Hematopoietic multipotent progenitor cell (in vitro differentiated cells): ENCODE data around the gene CNTD1. TPM values are rescaled to one million over a fixed set of nuclear protein-coding genes. Genes with fewer than 3 reads are reported as not detected.

Source experiments
- DNase-seq, 3 donors: peaks; one replicate each; pipeline ENCODE4 v3.0.0-alpha.2; 2011 to 2015; ENCODE audit warnings: low read depth in 2 of 3, low spot score in 2 of 3
- total RNA-seq: library from RNA; depleted of rRNA; stranded (reverse); fragments of >200 nt; gene quantifications from one replicate; pipeline ENCODE4 v1.2.3, GENCODE V29; 2012

The CNTD1 gene
- total RNA-seq, 1 donor, result under 0.01 TPM

DNA sequence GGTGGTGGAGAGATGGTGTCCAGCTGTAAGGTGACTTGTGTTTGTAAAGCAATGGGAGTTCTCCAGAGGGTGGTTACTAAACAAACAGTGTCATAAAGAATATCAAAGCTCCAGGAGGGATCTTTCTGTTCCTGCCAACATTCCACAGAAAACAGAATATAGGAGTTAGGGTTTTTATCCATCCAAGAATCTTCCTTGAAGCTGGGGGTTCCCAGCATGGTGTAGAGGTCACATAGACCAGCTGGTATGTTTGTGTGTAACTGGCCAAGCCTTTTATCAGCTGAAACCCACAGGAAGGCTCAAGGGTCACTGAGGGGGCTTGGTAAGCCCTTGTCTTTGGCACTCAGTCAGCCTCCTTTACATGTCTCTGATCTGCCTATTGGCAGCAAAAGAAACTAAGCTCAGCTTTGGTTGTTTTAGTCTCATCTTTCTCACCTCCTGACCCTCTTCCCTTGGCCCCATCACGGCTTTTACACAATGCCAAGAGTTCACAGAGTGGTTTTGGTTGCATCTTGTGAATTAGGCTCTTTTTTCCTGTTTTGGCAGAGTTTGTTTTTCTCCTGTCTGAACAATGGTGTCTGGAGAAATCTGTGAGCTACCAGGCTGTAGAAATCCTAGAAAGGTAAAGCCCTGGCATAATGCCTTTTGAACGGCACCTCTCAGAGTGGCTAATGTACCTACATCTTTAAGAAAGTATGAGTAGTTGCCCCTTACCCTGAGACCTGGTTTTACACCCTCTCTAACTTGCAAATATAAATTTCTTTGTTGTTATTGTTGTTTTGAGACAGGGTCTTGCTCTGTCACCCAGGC, 4.6 kb downstream of the CNTD1 start:
- no peak for DNase-seq

DNA sequence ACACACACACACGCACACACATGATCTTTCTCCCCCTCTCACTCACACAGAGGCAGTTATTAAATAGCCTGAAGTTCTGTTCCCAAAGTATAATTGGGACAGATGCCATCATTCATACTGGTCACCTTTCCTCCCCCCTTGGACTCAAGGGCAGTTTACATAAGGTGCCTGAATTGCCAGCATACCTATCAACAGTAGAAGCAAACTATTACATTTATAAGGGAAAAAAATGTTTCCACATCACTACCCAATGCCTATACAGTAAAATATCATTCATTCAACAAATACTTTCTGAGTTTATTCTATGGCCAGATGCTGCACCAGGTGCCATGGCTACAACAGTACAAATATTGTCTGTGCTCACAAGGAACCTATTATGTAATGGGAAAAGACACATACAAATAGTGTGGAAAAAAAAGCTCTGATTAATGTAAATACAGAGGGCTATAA, 6.3 kb downstream of the CNTD1 start:
- DNase-seq, result no peak

GRCh38 chr17:42806249-42806648, 7.6 kb downstream of the CNTD1 start:
- DNase-seq, result no peak

DNA sequence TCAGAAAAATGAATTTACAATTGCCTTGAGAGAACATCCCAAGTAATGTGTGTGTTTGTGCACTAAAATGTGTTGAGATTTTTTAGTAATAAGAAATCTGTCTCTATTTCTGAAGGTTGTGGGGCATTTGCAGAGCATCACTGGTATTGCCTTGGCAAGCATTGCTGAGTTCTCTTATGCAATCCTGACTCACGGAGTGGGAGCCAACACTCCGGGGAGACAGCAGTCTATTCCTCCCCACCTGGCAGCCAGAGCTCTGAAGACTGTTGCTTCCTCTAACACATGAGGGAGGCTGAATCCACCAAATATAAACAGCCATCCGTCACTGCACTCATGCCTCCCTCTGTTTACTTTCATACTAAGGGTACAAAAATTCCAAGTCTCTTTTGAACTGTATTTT, 10.6 kb downstream of the CNTD1 start:
- no peak for DNase-seq

DNA sequence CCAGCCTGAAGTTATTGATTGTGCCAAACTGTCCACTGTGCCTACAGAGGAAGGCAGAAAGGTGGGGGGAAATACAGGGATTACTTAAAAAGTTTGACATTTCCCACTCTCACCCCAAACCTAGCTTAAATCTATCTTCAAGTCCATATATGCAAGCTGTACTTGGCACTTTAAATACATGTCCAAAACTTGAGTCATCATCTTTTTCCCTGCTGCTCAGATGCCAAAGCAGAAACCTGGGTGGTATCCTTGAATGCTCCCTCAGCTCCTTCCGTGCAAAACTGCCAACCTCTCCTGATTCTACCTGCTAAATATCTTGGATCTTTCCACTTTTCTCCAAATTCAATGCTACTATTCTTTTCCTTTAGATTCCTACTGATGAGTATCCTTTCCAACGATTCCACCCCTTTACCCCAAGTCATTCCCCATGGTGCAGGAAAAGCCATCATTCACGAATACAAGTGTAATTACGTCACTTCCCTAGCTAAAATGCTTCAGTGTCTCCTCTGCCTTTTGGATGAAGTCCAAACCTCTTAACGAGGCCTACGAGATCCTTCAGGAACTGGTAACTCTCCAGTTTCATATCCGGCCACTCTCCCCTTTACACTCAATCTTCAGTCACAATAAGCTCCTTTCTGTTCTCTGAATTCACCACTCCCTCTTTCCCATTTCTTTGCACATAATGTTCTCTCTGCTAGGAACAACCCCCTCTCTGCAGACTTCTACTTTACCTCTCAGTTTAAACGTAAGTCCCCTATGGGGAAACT, 16.2 kb downstream of the CNTD1 start:
- DNase-seq, result no peak

- DNase-seq, result no peak
Measured at GRCh38 chr17:42817866-42818265, 19.2 kb downstream of the CNTD1 start.

- no peak for DNase-seq
Measured at GRCh38 chr17:42818379-42818778, 19.7 kb downstream of the CNTD1 start.

- DNase-seq, result peak in 2 of 3 donors; percentile 71 to 87
Measured at GRCh38 chr17:42819939-42820535, 21.4 kb downstream of the CNTD1 start.

- DNase-seq, result no peak
Measured at GRCh38 chr17:42821176-42821575, 22.5 kb downstream of the CNTD1 start.

- no peak for DNase-seq
Measured at GRCh38 chr17:42827472-42827871, 28.8 kb downstream of the CNTD1 start.

DNA sequence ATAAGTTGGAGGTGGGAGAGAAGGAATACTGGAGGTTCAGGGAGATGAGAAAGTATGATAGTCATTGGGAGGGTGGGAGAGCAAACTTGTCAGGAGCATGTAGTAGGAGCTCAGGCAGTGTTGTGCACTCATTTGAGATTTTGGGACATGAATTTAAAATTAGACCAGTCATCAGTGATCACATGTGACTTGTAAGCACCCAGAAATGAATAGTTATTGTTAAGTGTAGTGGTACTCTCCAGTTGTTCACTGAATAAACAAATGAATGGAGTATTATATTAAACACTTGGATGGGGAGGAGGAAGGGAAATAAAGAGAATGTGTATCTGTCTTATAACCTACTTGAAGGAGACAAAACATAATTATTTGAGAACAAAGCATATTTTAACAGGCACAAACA, 32.3 kb downstream of the CNTD1 start:
- DNase-seq, result no peak

GRCh38 chr17:42832213-42832933, 33.7 kb downstream of the CNTD1 start:
- DNase-seq, result no peak

- DNase-seq, result peak; percentile 77 to 92 (median 88)
Measured at GRCh38 chr17:42832934-42833766, 34.5 kb downstream of the CNTD1 start, which contains the start of gene PSME3. PSME3 (plus strand) TSS chr17:42833397; CDS start chr17:42833632, 235 bp downstream.

- peak in 1 of 3 donors; percentile 6 for DNase-seq
Measured at GRCh38 chr17:42833767-42834422, 35.2 kb downstream of the CNTD1 start.

- DNase-seq, result no peak
Measured at GRCh38 chr17:42835732-42836131, 37.1 kb downstream of the CNTD1 start.

DNA sequence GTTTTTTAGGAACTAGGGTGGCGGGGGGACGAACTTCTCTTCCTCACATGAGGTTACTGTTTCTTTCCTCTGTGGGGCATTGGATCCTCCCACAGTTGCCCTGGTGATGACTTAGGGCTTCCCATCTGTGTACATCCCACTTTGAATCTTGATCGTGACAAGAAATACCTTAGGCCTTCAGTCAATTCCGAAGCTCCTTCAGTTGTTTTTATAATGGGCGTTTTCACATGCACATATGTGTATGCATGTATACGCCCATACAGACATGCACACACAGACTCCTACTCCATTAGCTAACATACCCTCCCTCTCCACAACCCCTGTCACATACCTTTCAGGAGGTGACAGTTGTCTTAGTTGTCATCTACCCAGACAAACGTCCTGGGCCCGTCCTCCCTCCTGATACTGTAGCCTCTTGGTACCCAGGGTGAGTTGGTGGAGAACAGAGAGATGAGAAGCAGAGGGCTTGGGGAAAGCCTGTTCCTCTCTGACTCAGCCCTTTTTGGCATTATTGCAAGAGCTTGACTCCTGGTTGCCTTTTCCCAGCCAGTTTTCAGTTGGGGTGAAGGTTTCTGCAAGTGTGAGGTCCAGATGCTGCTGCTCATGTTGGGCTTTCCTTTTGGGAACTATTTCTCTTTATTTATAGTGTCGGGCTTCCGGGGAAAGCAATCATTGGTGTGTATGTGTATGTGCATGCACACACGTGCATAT, 43.5 kb downstream of the CNTD1 start:
- no peak for DNase-seq

- DNase-seq, result peak in 2 of 3 donors; percentile 37 to 75
Measured at GRCh38 chr17:42843358-42843934, 44.8 kb downstream of the CNTD1 start.

- DNase-seq, result no peak
Measured at GRCh38 chr17:42844271-42844670, 45.6 kb downstream of the CNTD1 start, which contains the start of gene AOC2. AOC2 (plus strand) TSS chr17:42844580; CDS start chr17:42844627, 47 bp downstream.
